Naive thymus-derived CD4-positive, alpha-beta T cell (primary cell): ENCODE results near the gene THBS2. TPM values are rescaled to one million over a fixed set of nuclear protein-coding genes. Genes with fewer than 3 reads are reported as not detected.
"Not testable (repeated sequence)": the region's sequence is repeated elsewhere in the genome, so short reads cannot be mapped to it uniquely, and the experiment has no call there.

Experiments
- ATAC-seq: fragments of 150-1000 bp; cut with Tn5 transposase; 2 replicates; pipeline ENCODE4 v1.10.0; 2021; ENCODE audit warnings: mild to moderate bottlenecking, moderate library complexity
- CTCF ChIA-PET: fragments of 350-600 bp; sonication (Branson Sonifier 250); formaldehyde crosslinking; loops from one replicate; lab custom pipeline; 2021; ENCODE audit warnings: antibody characterized with exemption; lab: Charles Lee
- POLR2A ChIA-PET: fragments of 350-600 bp; sonication (Branson Sonifier 250); formaldehyde crosslinking; loops from one replicate; lab custom pipeline; 2021; ENCODE audit warnings: antibody characterized with exemption, inconsistent platforms; lab: Charles Lee
- DNase-seq, 9 donors: peaks; one replicate each; pipeline versions ENCODE4 v3.0.0 to v3.0.0-alpha.2; 2020 to 2022; ENCODE audit warnings: mixed read lengths in 1 of 9
- H3K27ac ChIP-seq: one replicate; pipeline ENCODE4 v1.7.0; 2013; ENCODE audit warnings: mild to moderate bottlenecking, low read depth, low read length, moderate library complexity
- H3K27me3 ChIP-seq, 2 donors: one replicate each; pipeline ENCODE4 v1.7.0; 2013; ENCODE audit warnings: low read length in 2 of 2, mild to moderate bottlenecking in 2 of 2, moderate library complexity in 2 of 2; ENCODE audit not compliant: control insufficient read depth in 2 of 2, insufficient read depth in 2 of 2
- H3K36me3 ChIP-seq, 3 experiments: 1 replicate in 2 of 3; 2 replicates in 1 of 3; pipeline ENCODE4 v1.7.0; 2013; ENCODE audit warnings: low read length in 3 of 3, mild to moderate bottlenecking in 3 of 3, moderate library complexity in 1 of 3; ENCODE audit not compliant: insufficient read depth in 3 of 3, control insufficient read depth in 2 of 3
- H3K4me1 ChIP-seq, 2 donors: one replicate each; pipeline ENCODE4 v1.7.0; 2013; ENCODE audit warnings: low read length in 2 of 2, mild to moderate bottlenecking in 2 of 2, moderate library complexity in 1 of 2; ENCODE audit not compliant: control insufficient read depth in 2 of 2, insufficient read depth in 2 of 2
- H3K4me3 ChIP-seq: 2 replicates; pipeline ENCODE4 v1.7.0; 2013; ENCODE audit warnings: mild to moderate bottlenecking, low read length
- H3K9me3 ChIP-seq, 3 experiments: 1 replicate in 2 of 3; 2 replicates in 1 of 3; pipeline ENCODE4 v1.7.0; 2013; ENCODE audit warnings: low read length in 3 of 3; ENCODE audit not compliant: control insufficient read depth in 2 of 3
- H3K27ac Mint-ChIP-seq, 9 donors: one replicate each; pipeline ENCODE4 v1.8.0; 2020 to 2022; ENCODE audit warnings: mixed read lengths in 9 of 9, mild to moderate bottlenecking in 8 of 9, moderate library complexity in 5 of 9, inconsistent platforms in 2 of 9
- H3K27me3 Mint-ChIP-seq, 5 donors: one replicate each; pipeline ENCODE4 v1.8.0; 2021 to 2022; ENCODE audit warnings: mixed read lengths in 5 of 5, mild to moderate bottlenecking in 1 of 5
- H3K36me3 Mint-ChIP-seq, 5 donors: one replicate each; pipeline ENCODE4 v1.8.0; 2020 to 2022; ENCODE audit warnings: mixed read lengths in 5 of 5, mild to moderate bottlenecking in 3 of 5, inconsistent platforms in 1 of 5
- H3K4me1 Mint-ChIP-seq, 7 donors: one replicate each; pipeline ENCODE4 v1.8.0; 2020 to 2022; ENCODE audit warnings: mixed read lengths in 7 of 7, mild to moderate bottlenecking in 3 of 7, inconsistent platforms in 1 of 7
- H3K4me3 Mint-ChIP-seq, 10 donors: one replicate each; pipeline ENCODE4 v1.8.0; 2020 to 2022; ENCODE audit warnings: mild to moderate bottlenecking in 10 of 10, mixed read lengths in 10 of 10, moderate library complexity in 6 of 10, inconsistent platforms in 2 of 10
- H3K9me3 Mint-ChIP-seq, 11 donors: one replicate each; pipeline ENCODE4 v1.8.0; 2020 to 2022; ENCODE audit warnings: mixed read lengths in 11 of 11, mild to moderate bottlenecking in 4 of 11, inconsistent platforms in 1 of 11, moderate library complexity in 1 of 11
- intact Hi-C, 2 donors: fragments of 100-400 bp; cut with micrococcal nuclease; formaldehyde crosslinking; loops; one replicate each; pipeline ENCODE4 v1.15.1; 2023
- polyA plus RNA-seq, 2 donors: library from polyadenylated mRNA; unstranded; fragments of 300-500 nt; fragmentation: Illumina TruSeq; gene quantifications; one replicate each; pipeline ENCODE4 v1.2.3, GENCODE V29; 2021
- total RNA-seq, 6 experiments: library from RNA in 5 of 6; stranded (reverse) in 5 of 6; gene quantifications; 1 replicate in 5 of 6; 2 replicates in 1 of 6; pipeline ENCODE4 v1.2.3 and lab custom pipeline; 2021 to 2026

THBS2 gene
- total RNA-seq = not detected
- polyA plus RNA-seq = under 1 TPM in 1 of 2 donors, not detected in 1; 0.08 TPM
- not detected for total RNA-seq (lab: John Stamatoyannopoulos, UW)

- Histone ChIP-seq H3K4me3 (no peak within 1 kb of the TSS), H3K9me3 (no peaks in the 10 kb centered on the region), H3K36me3 (no peaks in the 10 kb centered on the region), H3K27me3 (peaks cover 5 to 9% of the 10 kb centered on the region in 2 donors), H3K4me1 (peaks cover 0 to 8% of the 10 kb centered on the region in 2 donors), H3K27ac (no peak within 1 kb of the TSS)
- H3K4me3 Mint-ChIP-seq = peak within 1 kb of the TSS in 9 of 10 donors; percentile 31 to 77 (median 61)
- no peak for DNase-seq
- peaks cover 3 to 29% (median 19%) of the 10 kb centered on the region in 7 donors for H3K4me1 Mint-ChIP-seq
- H3K27ac Mint-ChIP-seq = peak within 1 kb of the TSS in 1 of 9 donors; percentile 36
- H3K36me3 Mint-ChIP-seq = peaks cover 0 to 9% (median 0%) of the 10 kb centered on the region in 5 donors
- intact Hi-C loops = no loop called here
- CTCF ChIA-PET = no interaction called here
- POLR2A ChIA-PET = no interaction called here
- H3K9me3 Mint-ChIP-seq = peaks cover 0 to 6% (median 1%) of the 10 kb centered on the region in 11 donors
- H3K27me3 Mint-ChIP-seq = peaks cover 59 to 85% (median 67%) of the 10 kb centered on the region in 5 donors
- no peak for ATAC-seq
These were observed at the start of gene THBS2 for GRCh38 chr6:169253337-169254238. Gene THBS2, minus strand, starts transcription at chr6:169253846. Its CDS starts 3,062 bp downstream, at chr6:169250784.

GRCh38 chr6:169302716-169303115 lies 49.1 kb upstream of the THBS2 start:
- Mint-ChIP-seq H3K27me3 (peaks cover 0 to 52% (median 34%) of the 10 kb centered on the region in 5 donors), H3K9me3 (peaks cover 0 to 36% (median 3%) of the 10 kb centered on the region in 11 donors), H3K27ac (no peak overlapping the region), H3K4me3 (no peak overlapping the region), H3K36me3 (peaks cover 0 to 7% (median 0%) of the 10 kb centered on the region in 5 donors), H3K4me1 (no peaks in the 10 kb centered on the region)
- Histone ChIP-seq H3K9me3 (no peaks in the 10 kb centered on the region), H3K27ac (no peak overlapping the region), H3K36me3 (no peaks in the 10 kb centered on the region), H3K4me3 (no peak overlapping the region), H3K4me1 (no peaks in the 10 kb centered on the region), H3K27me3 (no peaks in the 10 kb centered on the region)
- intact Hi-C loops = no loop called here
- ChIA-PET CTCF (no interaction called here), POLR2A (no interaction called here)
- ATAC-seq (no peak), DNase-seq (no peak)

DNA sequence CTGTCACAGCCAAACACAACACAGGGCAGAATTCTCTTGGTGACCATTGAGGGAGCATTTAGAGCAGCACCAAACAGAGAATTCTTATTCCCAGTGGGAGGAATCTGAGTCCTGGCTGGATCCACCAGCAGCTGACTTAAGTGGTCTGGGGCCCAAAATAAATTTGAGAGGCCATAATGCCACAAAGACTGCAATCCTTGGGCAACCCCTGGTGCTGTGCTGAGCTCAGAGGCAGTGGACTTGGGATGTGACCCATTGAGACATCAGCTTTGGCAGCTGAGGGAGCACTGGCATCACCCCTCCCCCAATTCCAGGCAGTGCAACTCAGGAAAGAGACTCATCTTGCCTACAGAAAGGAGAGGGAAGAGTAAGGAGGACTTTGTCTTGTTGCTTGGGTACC lies 48.6 kb upstream of the THBS2 start:
- no peaks in the 10 kb centered on the region for H3K9me3 ChIP-seq
- ATAC-seq = no peak
- Mint-ChIP-seq H3K27ac (no peak overlapping the region), H3K27me3 (peaks cover 0 to 53% (median 31%) of the 10 kb centered on the region in 5 donors), H3K36me3 (peaks cover 0 to 7% (median 0%) of the 10 kb centered on the region in 5 donors), H3K4me3 (no peak overlapping the region), H3K9me3 (peaks cover 0 to 32% (median 3%) of the 10 kb centered on the region in 11 donors), H3K4me1 (no peaks in the 10 kb centered on the region)
- H3K36me3 ChIP-seq = no peaks in the 10 kb centered on the region
- intact Hi-C loops = no loop called here
- CTCF ChIA-PET = no interaction called here
- no peak overlapping the region for H3K27ac ChIP-seq
- H3K4me3 ChIP-seq = no peak overlapping the region
- no peaks in the 10 kb centered on the region for H3K4me1 ChIP-seq
- H3K27me3 ChIP-seq = no peaks in the 10 kb centered on the region
- POLR2A ChIA-PET = interaction anchor here (0.5 kb wide), 1 partner anchor 1033 kb away, joined by 5 read pairs; no protein-coding TSS in a partner anchor
- DNase-seq = no peak

DNA sequence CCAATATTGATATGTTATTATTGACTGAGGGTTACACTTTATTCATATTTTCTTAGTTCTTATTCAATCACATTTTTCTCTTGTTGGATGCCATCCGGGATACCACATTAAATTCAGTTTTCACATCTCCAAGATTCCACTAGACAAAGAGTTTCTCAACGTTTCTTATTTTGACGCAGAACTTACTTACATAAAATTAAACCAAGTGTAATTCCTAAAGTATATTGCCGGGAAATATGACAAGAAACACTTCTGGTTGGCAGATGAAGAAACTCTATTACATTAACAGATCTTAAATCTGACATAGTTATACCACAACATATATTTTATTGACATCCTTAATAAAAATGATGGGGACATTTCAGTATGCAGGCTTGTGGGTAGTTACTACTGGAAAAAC lies 47.3 kb upstream of the THBS2 start:
- intact Hi-C loops = no loop called here
- no peak for DNase-seq
- no peaks in the 10 kb centered on the region for H3K36me3 ChIP-seq
- ATAC-seq = no peak
- H3K9me3 ChIP-seq = no peaks in the 10 kb centered on the region
- ChIA-PET POLR2A (no interaction called here), CTCF (no interaction called here)
- no peak overlapping the region for H3K27ac ChIP-seq
- no peaks in the 10 kb centered on the region for H3K4me1 ChIP-seq
- peaks cover 0 to 12% (median 0%) of the 10 kb centered on the region in 5 donors for H3K36me3 Mint-ChIP-seq
- no peak overlapping the region for H3K27ac Mint-ChIP-seq
- peaks cover 0 to 1% (median 0%) of the 10 kb centered on the region in 7 donors for H3K4me1 Mint-ChIP-seq
- no peak overlapping the region for H3K4me3 ChIP-seq
- no peak overlapping the region for H3K4me3 Mint-ChIP-seq
- peaks cover 0 to 32% (median 4%) of the 10 kb centered on the region in 11 donors for H3K9me3 Mint-ChIP-seq
- peaks cover 0 to 53% (median 37%) of the 10 kb centered on the region in 5 donors for H3K27me3 Mint-ChIP-seq
- no peaks in the 10 kb centered on the region for H3K27me3 ChIP-seq

DNA sequence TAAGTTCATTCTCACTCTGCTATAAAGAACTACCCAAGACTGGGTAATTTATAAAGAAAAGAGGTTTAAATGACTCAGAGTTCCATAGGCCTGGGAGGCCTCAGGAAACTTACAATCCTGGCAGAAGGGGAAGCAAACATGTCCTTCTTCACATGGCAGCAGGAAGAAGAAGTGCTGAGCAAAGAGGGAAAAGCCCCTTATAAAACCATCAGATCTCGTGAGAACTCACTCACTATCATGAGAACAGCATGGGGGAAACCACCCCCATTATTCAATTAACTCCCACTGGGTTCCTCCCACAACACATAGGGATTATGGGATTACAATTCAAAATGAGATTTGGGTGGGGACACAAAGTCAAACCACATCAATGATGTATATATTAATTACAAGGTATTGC lies 45.0 kb upstream of the THBS2 start:
- H3K9me3 ChIP-seq, H3K4me3 Mint-ChIP-seq, H3K36me3 ChIP-seq, CTCF ChIA-PET, H3K4me1 Mint-ChIP-seq, POLR2A ChIA-PET, H3K27me3 ChIP-seq, H3K27ac Mint-ChIP-seq, H3K27ac ChIP-seq, H3K4me1 ChIP-seq, DNase-seq, intact Hi-C loops, H3K4me3 ChIP-seq, ATAC-seq: not testable (repeated sequence)
- Mint-ChIP-seq H3K27me3 (peaks cover 0 to 42% (median 34%) of the 10 kb centered on the region in 5 donors), H3K9me3 (peaks cover 0 to 18% (median 4%) of the 10 kb centered on the region in 11 donors), H3K36me3 (peaks cover 0 to 12% (median 0%) of the 10 kb centered on the region in 5 donors)

DNA sequence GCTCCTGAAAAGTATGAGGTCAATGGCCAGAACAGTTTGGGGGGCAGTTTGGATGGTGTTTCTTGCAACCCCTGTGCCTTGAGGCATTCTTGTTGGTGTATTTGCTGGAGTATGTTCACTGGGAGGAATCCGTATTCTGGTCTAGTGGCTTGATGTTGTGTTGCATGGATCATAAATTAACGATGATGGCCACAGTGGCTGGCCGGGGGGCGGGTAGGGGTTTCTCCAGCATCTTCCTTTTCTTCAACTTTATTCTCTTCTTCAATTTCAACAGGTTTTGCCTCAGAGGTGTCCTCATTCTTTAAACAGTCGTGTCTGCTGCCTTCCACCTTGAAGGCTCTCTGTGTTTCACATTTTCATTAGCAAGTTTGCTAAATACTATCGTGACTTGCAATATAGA lies 43.0 kb upstream of the THBS2 start:
- Histone ChIP-seq H3K27ac (no peak overlapping the region), H3K27me3 (no peaks in the 10 kb centered on the region), H3K4me3 (no peak overlapping the region), H3K4me1 (no peaks in the 10 kb centered on the region), H3K9me3 (no peaks in the 10 kb centered on the region), H3K36me3 (no peaks in the 10 kb centered on the region)
- intact Hi-C loops = no loop called here
- H3K4me3 Mint-ChIP-seq = no peak overlapping the region
- H3K27me3 Mint-ChIP-seq = peaks cover 0 to 31% (median 21%) of the 10 kb centered on the region in 5 donors
- H3K36me3 Mint-ChIP-seq = peaks cover 0 to 5% (median 0%) of the 10 kb centered on the region in 5 donors
- ChIA-PET POLR2A (no interaction called here), CTCF (no interaction called here)
- DNase-seq = no peak
- H3K9me3 Mint-ChIP-seq = peaks cover 0 to 7% (median 0%) of the 10 kb centered on the region in 11 donors
- no peak for ATAC-seq
- peaks cover 0 to 1% (median 0%) of the 10 kb centered on the region in 7 donors for H3K4me1 Mint-ChIP-seq
- no peak overlapping the region for H3K27ac Mint-ChIP-seq
